HS-27A (cell line): ENCODE results near the gene FAM219B.
"Not testable (repeated sequence)": the region's sequence is repeated elsewhere in the genome, so short reads cannot be mapped to it uniquely, and the experiment has no call there.

Source experiments
- DNase-seq: peaks from one replicate; pipeline ENCODE4 v3.0.0-alpha.2; 2012; ENCODE audit warnings: low read depth, missing footprints

The FAM219B gene

DNA sequence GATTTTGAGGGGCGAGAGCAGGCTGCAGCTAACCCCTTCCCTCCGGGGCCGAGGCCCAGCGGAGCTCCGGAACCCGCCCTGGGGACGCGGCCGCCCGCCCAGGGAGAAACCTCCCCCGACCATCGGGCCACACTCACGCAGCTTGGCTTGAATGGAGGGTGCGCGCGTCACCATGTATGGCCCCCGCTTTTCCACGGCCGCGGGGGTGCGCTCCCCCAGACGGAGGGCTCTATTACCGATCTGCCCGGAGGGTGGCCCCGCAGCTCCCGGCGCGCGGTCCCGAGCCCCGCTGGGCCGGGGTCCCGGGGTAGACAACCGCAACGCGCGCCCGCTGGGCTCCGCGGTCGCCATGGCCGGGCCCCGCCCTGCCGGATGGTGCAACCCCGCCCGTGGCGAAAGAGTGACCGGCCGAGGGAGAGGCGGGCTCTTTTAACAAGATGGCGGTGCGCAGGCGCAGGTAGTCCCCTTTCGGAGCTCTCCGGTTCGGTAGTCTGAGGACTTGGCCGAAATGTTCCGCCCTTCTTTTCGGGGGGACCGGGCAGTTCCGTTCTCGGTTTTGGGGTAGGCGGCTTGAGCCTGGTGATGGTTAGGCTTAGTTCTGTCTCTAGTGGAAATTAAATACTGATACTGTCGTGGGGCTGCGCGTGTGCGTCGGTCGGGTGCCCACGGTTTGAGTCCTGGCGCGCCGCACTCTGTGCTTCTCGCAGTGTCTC lies at the start of gene FAM219B:
Gene FAM219B (minus strand): TSS at position 402 of the 713 bp plus-strand sequence. CDS start 51 bp downstream, at position 351.
- DNase-seq, result no peak

GRCh38 chr15:74955796-74956647 lies 49.4 kb upstream of the FAM219B start:
- DNase-seq, result no peak

- DNase-seq, result no peak
These were observed 48.4 kb upstream of the FAM219B start for GRCh38 chr15:74955017-74955416.

- no peak for DNase-seq
These were observed 47.9 kb upstream of the FAM219B start for GRCh38 chr15:74954515-74954914.

DNA sequence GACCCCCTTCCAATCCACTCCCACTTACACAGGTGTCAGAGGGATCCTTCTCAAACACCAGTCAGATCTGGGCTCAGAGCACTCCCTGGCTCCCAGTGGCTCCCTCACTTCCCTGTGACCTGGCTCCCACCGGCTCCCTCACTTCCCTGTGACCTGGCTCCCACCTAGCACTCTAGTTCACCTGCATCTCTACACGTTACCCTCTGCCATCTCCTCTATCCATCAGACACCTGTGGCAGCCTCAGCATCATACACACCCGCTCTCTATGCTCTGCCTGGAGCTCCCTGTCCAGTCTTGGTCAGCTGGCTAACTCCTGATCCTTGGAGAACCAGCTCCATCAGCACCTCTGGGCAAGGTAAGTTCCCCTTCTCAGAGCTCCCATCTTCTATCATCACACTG lies 44.4 kb upstream of the FAM219B start:
- no peak for DNase-seq

- no peak for DNase-seq
These were observed 43.6 kb upstream of the FAM219B start for GRCh38 chr15:74950078-74950908.

GRCh38 chr15:74937590-74938371 lies 31.1 kb upstream of the FAM219B start, which contains the start of gene COX5A:
Gene COX5A, minus strand, starts transcription at chr15:74938073. Its CDS starts 59 bp downstream, at chr15:74938014.
- peak; percentile 88 for DNase-seq

- DNase-seq, result no peak
These were observed 30.6 kb upstream of the FAM219B start for GRCh38 chr15:74937272-74937589.

- not testable (repeated sequence) for DNase-seq
These were observed 28.5 kb upstream of the FAM219B start for GRCh38 chr15:74935193-74935592.

GRCh38 chr15:74933573-74933972 lies 26.9 kb upstream of the FAM219B start:
- DNase-seq, result no peak

DNA sequence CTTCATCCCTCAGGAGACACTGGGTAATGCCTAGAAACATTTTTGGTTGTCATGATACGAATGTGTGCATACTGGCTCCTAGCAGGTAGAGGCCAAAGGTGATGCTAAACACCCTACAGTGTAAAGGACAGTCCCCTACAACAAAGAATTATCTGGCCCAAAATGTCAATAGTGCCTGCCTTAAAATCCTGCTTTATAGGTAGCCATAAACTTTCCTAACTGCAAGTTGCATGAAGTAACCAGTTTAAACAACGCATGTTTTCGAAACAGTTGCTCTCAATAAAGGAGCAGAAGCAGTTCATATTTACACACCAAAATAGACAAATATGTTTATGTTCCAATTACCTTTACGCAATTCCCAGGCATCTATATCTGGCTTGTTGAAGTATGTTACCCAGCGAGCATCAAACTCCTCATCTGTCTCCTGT lies 22.1 kb upstream of the FAM219B start:
- DNase-seq, result no peak

- no peak for DNase-seq
These were observed 17.9 kb upstream of the FAM219B start for GRCh38 chr15:74924525-74924924.

- DNase-seq, result no peak
These were observed 13.8 kb upstream of the FAM219B start for GRCh38 chr15:74920456-74920855.

DNA sequence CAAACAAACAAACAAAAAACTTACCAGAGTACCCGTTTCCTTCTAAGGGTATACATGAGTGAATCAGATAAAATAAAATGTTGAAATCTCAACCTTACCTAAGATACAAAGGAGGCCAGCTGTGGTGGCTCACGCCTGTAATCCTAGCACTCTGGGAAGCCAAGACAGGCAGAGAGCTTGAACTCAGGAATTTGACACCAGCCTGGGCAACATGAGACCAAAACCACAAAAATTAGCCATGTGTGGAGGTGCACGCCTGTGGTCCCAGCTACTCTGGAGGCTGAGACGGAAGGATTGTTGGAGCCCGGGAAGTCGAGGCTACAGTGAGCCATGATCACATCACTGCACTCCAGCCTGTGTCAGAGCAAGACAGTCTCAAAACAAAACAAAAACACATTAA lies 11.0 kb upstream of the FAM219B start:
- no peak for DNase-seq

GRCh38 chr15:74913799-74914198 lies 7.1 kb upstream of the FAM219B start:
- not testable (repeated sequence) for DNase-seq

- no peak for DNase-seq
These were observed 6.4 kb upstream of the FAM219B start for GRCh38 chr15:74913041-74913440.

DNA sequence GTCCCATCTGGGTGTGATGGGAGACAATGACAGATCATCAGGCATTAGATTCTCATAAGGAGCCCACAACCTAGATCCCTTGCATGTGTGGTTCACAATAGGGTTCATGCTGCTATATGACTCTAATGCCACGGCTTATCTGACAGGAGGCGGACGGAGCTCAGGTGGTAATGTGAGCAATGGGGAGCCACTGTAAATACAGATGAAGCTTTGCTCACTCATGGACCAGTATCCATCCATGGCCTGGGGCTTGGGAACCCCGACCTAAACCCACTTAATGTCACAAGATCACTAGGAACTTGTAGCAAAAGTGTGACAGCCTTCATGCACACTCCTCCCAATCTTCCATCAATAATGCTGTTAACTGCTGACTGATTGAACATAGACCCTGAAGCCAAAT lies 2.0 kb upstream of the FAM219B start:
- DNase-seq, result no peak

DNA sequence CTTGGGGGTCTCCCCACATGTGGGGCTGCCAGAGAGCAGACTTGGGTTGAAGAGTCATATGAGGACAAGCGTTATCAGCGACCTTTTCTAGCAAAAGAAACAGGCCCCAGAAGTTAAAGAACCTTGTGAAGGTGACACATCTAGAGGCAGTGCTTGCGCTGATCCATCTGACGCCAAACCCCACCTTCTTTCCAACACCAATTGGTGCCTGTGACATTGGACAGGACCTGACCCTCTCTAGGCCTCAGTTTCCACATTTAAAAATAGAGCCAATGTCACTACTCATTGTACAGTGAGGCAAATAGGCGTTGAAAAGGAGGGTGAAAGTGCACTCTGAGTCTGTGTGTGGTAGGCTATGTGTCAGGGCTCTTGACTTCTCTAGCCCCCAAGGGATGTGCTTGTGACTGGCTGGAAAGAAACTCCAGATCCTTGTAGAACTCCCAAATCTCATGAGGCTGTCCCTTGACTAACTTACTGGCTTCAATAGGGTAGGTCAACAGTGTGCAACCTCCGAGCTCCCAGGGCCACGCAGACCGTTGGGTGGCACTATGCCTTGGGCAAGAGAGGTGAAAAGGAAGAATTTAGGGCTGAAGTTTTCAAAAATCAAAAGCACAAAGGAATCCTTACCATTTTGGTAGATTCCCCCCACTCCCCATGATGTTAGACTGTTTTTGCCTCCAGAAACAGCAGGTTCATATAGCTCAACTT lies 666 bp upstream of the FAM219B start:
- no peak for DNase-seq

DNA sequence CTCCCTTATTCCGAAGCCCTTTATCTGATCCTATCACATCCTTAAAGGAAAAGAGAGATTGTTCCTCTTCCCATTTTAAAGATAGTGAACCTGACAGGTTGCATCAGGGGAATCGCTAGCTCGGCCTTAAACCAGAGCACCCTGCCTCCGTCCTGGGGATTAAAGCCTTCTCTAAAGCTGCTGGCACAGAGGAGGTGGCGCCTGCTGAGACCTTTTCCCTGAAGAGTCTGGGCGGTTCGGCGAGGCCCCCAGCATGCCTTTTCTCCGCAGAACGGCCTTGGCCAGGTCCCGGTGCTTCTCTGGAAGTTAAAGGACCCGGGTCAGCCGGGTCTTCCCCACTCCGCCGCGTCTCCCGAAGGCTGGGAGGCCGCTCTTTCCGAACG lies 593 bp downstream of the FAM219B start:
- DNase-seq, result no peak

GRCh38 chr15:74904190-74904805 lies 2.4 kb downstream of the FAM219B start:
- no peak for DNase-seq

DNA sequence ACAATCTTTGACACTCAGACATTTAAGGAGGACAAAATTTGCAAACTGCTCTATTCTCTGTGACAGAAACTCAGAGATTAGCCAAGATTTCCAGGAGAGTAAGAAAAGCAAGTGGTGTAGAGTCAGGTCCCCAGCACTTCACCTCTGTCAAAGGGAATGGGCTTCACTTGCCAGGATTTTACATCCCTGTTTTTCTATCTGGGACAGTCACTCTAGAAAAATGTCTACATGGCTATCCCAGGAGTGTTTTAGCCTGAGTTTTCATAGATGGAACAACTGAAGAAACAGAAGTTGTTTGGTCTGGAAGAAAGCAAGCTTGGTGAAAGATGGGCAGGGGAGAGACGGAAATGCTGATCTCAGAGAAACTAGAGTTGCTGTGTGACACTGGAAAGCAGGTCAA lies 3.0 kb downstream of the FAM219B start:
- DNase-seq, result no peak
